Pancreas (tissue), 10 donors: ENCODE measurements around the gene HOXC10. TPM values are rescaled to one million over a fixed set of nuclear protein-coding genes. Genes with fewer than 3 reads are reported as not detected.

ENCODE experiments used
- ATAC-seq, 4 donors: fragments of 200-7000 bp; cut with Tn5 transposase; one replicate each; pipeline versions ENCODE4 v1.8.0 to v1.9.1; 2020; ENCODE audit warnings: mild to moderate bottlenecking in 4 of 4, moderate library complexity in 4 of 4
- DNase-seq, 6 donors: peaks; one replicate each; pipeline ENCODE4 v3.0.0-alpha.2; 2020
- FAIRE-seq: peaks from 2 replicates; lab custom pipeline; 2012; peaks lifted over from hg19 to GRCh38; lab: Jason Lieb, UNC
- H3K27ac ChIP-seq, 4 donors: fragments of 200-600 bp; sonication (generic); 1 replicate in 3 of 4; 2 replicates in 1 of 4; pipeline versions ENCODE4 v1.5.0 to v1.8.0; 2020
- H3K27me3 ChIP-seq, 4 donors: fragments of 200-600 bp; one replicate each; pipeline ENCODE4 v1.8.0; 2021
- H3K36me3 ChIP-seq, 3 donors: fragments of 200-600 bp; sonication (generic) in 1 of 3; one replicate each; pipeline versions ENCODE4 v1.5.0 to v1.8.0; 2020 to 2021
- H3K4me1 ChIP-seq, 3 donors: fragments of 200-600 bp; one replicate each; pipeline ENCODE4 v1.8.0; 2021
- H3K4me3 ChIP-seq, 4 donors: fragments of 200-600 bp; sonication (generic) in 2 of 4; one replicate each; pipeline versions ENCODE4 v1.5.0 to v1.8.0; 2020 to 2021
- H3K9me3 ChIP-seq, 4 donors: fragments of 200-600 bp; one replicate each; pipeline ENCODE4 v1.8.0; 2021
- CTCF ChIP-seq, 4 donors: fragments of 200-600 bp; sonication (generic) in 3 of 4; IDR thresholded peaks; one replicate each; pipeline versions ENCODE4 v1.5.0 to v1.8.0; 2021; ENCODE audit warnings: antibody characterized with exemption in 4 of 4
- WGBS, 2 donors: extraction: QIAGEN DNeasy Blood & Tissue Kit; methylation state at CpG; one replicate each; pipeline ENCODE4 v1.1.7; 2013; 5-methylcytosine and 5-hydroxymethylcytosine counted together
- intact Hi-C, 3 donors: fragments of 100-400 bp; cut with DNase I; formaldehyde crosslinking; loops; one replicate each; pipeline versions ENCODE4 v1.11.1 to v1.14.2; 2022
- polyA plus RNA-seq, 2 donors: library from polyadenylated mRNA; stranded (reverse); fragments of 200-250 nt; gene quantifications; one replicate each; pipeline ENCODE4 v1.2.3, GENCODE V29; 2013
- total RNA-seq, 6 donors: library from RNA; stranded (reverse); fragmentation: NEBNext Ultra II Directional in 4 of 6; extraction: Animal tissue kit (Norgen Biotek cat#: 25700) in 4 of 6; gene quantifications; one replicate each; pipeline versions ENCODE4 v1.2.1 to v1.2.4, GENCODE V29; 2021 to 2023
- donor health status: healthy with polysubstance abuse.
- donor health status: DM: no; HTN: no; CAD: no; lungs with moderate emphysema.
- donor health status: DM: no; HTN: no; CAD: no.
- donor health status: control.
- donor health status: control.
- donor health status: Bipolar disorder and iron deficiency.
- donor health status: DM: yes; HTN: yes; CAD: no.
- donor health status: DM: no; HTN: no; CAD: no.
- donor health status: DM: no; HTN: no; CAD: no.
- donor health status: DM: yes; HTN: yes; CAD: no.

HOXC10 gene
- total and polyA plus RNA-seq, 8 donors, result 0.08 to 0.16 TPM; not detected in 6

DNA sequence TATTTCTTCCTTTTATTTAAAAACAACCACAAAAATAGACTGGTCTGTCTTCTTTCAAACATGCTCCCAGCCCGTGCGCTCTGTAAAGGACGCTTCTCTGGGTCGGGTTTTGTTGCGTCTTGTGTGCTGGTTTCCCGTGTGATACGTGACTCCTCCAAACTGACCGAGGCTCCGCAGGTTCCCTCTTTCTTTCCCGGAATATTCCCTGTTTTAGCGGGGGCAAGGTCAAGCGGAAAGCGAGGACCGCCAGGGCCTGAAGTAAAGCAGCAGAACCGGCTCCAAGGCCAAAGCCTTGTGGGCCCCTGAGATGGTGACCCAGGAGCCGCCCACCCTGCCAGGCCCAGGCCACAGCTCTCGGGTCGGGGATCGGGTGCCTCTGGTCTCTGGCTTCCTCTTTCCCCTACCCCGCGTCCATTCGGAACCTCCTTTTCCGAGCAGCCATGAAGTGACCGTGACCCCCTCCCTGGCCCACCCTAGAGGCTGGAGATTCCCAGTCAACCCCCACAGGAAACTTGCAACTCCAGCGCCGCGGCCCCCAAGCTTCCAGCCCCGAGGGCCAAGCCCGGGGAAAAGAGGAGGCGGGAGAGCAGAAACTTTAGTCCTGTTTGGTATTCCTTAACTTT lies 885 bp upstream of the HOXC10 start:
- Histone ChIP-seq H3K27ac (no peak overlapping the region), H3K9me3 (no peaks in the 10 kb centered on the region), H3K4me1 (peaks cover 0 to 14% (median 12%) of the 10 kb centered on the region in 3 donors), H3K4me3 (no peak overlapping the region), H3K36me3 (no peaks in the 10 kb centered on the region), H3K27me3 (peaks cover 0 to 72% (median 31%) of the 10 kb centered on the region in 4 donors)
- WGBS, 2 donors, result 7 to 8% methylated on average over 29 to 30 of the region's 30 CpGs
- FAIRE-seq (no peak), DNase-seq (peak in 1 of 6 donors; percentile 64), ATAC-seq (no peak)
- intact Hi-C loops, result no loop called here
- TF ChIP-seq CTCF (IDR thresholded peaks at IDR 0.05), result no peak

GRCh38 chr12:53985692-53985993 lies 697 bp downstream of the HOXC10 start:
- H3K27me3 ChIP-seq, result peaks cover 0 to 85% (median 30%) of the 10 kb centered on the region in 4 donors
- no peak overlapping the region for H3K27ac ChIP-seq
- FAIRE-seq, result no peak
- H3K4me1 ChIP-seq, result peaks cover 0 to 19% (median 12%) of the 10 kb centered on the region in 3 donors
- 6 to 9% methylated on average over 21 of the region's 21 CpGs for WGBS, 2 donors
- no peaks in the 10 kb centered on the region for H3K36me3 ChIP-seq
- peak in 1 of 6 donors; percentile 72 for DNase-seq
- peak overlapping the region in 2 of 4 donors; percentile 14 to 38 for H3K4me3 ChIP-seq
- TF ChIP-seq CTCF (IDR thresholded peaks at IDR 0.05), result no peak
- no peaks in the 10 kb centered on the region for H3K9me3 ChIP-seq
- ATAC-seq, result no peak
- intact Hi-C loops, result no loop called here

DNA sequence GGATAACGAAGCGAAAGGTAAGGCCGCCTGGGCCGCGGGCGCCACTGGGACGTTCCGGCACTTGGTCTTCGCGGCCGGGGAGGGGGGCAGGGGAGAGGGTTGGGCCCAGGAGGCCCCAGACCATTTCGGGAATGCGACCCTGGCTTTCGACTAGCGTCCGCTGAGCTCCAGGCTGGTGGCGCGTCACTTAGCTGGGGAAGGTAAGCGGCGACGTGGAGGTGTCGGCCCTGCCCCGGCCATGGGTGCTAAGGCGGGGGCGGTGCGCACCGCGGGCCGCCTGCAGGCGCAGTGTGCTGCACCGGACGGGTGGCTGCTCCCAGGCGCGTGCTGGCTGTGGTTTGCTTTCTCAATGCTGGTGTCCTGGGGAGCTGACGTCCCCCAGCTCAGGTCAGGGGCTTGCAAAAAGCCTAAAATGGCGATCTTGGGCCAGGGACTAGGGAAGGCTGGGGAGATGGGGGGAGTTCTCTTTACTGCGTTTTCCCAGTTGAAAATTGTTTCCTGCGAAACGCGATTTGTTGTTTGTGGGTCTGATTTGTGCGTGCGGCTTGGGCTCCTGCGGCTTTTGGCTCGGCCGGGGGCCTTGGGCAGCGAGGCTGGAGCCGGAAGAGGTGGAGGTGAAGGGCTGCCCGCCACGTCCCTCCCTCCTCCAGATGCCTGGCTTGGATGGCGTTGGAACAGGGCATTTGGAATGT lies 1.2 kb downstream of the HOXC10 start:
- FAIRE-seq (no peak), ATAC-seq (peak; percentile 56 to 65 (median 60)), DNase-seq (peak in 1 of 6 donors; percentile 29)
- intact Hi-C loops, result no loop called here
- Histone ChIP-seq H3K27ac (no peak overlapping the region), H3K9me3 (no peaks in the 10 kb centered on the region), H3K4me3 (peak overlapping the region in 2 of 4 donors; percentile 14 to 38), H3K36me3 (no peaks in the 10 kb centered on the region), H3K27me3 (peaks cover 0 to 89% (median 29%) of the 10 kb centered on the region in 4 donors), H3K4me1 (peaks cover 0 to 19% (median 12%) of the 10 kb centered on the region in 3 donors)
- no peak for TF ChIP-seq CTCF (IDR thresholded peaks at IDR 0.05)
- WGBS, 2 donors, result 4 to 5% methylated on average over 50 of the region's 50 CpGs

DNA sequence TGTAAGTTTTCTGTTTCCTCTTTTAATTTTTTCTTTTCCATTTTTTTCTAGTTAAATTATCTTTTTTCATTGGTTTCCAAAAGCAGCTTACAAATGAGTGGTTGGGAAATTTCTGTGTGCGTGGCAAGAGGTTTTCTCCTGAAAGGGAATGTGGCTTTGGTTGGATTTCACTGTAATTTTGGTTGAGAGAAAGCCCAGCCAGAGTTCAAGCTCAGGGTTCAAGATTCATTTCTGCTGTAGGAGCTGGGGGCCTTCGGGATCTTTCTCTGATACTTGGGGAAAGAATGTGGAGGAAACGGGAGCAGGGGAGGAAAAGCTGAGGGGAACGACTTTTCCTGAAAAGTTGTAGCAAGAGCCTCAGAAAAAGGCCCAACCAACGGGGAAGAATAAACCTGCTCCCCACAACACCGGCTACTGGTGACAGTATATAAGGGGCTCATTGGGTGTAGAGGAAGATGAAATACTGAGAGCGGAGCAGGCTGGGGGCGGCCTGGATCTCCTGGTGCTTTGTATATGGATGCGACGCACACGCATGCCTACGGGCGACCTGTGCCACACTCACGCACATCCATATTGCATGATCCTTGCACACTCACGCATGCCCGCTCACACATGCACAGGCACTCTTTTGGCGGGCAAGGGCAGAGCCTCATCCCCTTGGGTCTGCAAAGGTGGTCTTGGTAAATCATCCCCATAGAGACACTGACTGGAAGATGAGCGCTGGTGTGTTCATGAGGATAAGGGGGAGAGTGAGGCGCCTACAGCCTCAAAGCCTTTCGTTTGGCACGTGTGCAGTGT lies 1.9 kb downstream of the HOXC10 start:
- peaks cover 0 to 91% (median 27%) of the 10 kb centered on the region in 4 donors for H3K27me3 ChIP-seq
- 20 to 25% methylated on average over 21 of the region's 21 CpGs for WGBS, 2 donors
- FAIRE-seq (no peak), DNase-seq (peak in 1 of 6 donors; percentile 30), ATAC-seq (no peak)
- H3K4me3 ChIP-seq, result no peak overlapping the region
- H3K27ac ChIP-seq, result no peak overlapping the region
- H3K4me1 ChIP-seq, result peaks cover 0 to 19% (median 12%) of the 10 kb centered on the region in 3 donors
- no peaks in the 10 kb centered on the region for H3K9me3 ChIP-seq
- TF ChIP-seq CTCF (IDR thresholded peaks at IDR 0.05), result no peak
- intact Hi-C loops, result no loop called here
- H3K36me3 ChIP-seq, result no peaks in the 10 kb centered on the region
